Mesenchymal stem cell (in vitro differentiated cells and primary cell): ENCODE results near the gene NAP1L1.

Experiments
- DNase-seq: peaks from one replicate; pipeline ENCODE4 v3.0.0-alpha.2; 2013
- H2AFZ ChIP-seq: one replicate; pipeline ENCODE4 v1.6.1; 2013; ENCODE audit warnings: low read depth, mild to moderate bottlenecking, control low read depth, inconsistent platforms, low read length, moderate library complexity
- H2AK5ac ChIP-seq: 2 replicates; pipeline ENCODE4 v1.6.1; 2013; ENCODE audit warnings: low read length, moderate library complexity, mild to moderate bottlenecking, inconsistent platforms; ENCODE audit not compliant: severe bottlenecking
- H2BK120ac ChIP-seq: one replicate; pipeline ENCODE4 v1.6.1; 2013; ENCODE audit warnings: low read depth, mild to moderate bottlenecking, inconsistent platforms, low read length, moderate library complexity
- H2BK12ac ChIP-seq, 2 experiments: one replicate each; pipeline ENCODE4 v1.6.1; 2013; ENCODE audit warnings: inconsistent platforms in 2 of 2, low read length in 2 of 2, mild to moderate bottlenecking in 2 of 2, moderate library complexity in 2 of 2, control low read depth in 1 of 2
- H2BK15ac ChIP-seq: one replicate; pipeline ENCODE4 v1.6.1; 2013; ENCODE audit warnings: mild to moderate bottlenecking, low read depth, inconsistent platforms; ENCODE audit not compliant: poor library complexity, severe bottlenecking
- H2BK5ac ChIP-seq: 2 replicates; pipeline ENCODE4 v1.6.1; 2013; ENCODE audit warnings: low read depth, mild to moderate bottlenecking, low read length, control low read depth, inconsistent platforms; ENCODE audit not compliant: poor library complexity, severe bottlenecking
- H3K14ac ChIP-seq, 2 experiments: one replicate each; pipeline ENCODE4 v1.6.1; 2013; ENCODE audit warnings: inconsistent platforms in 2 of 2, low read length in 2 of 2, control low read depth in 1 of 2, mild to moderate bottlenecking in 1 of 2, moderate library complexity in 1 of 2
- H3K18ac ChIP-seq, 2 experiments: one replicate each; pipeline ENCODE4 v1.6.1; 2013; ENCODE audit warnings: inconsistent platforms in 2 of 2, low read length in 2 of 2, control low read depth in 1 of 2, low read depth in 1 of 2, mild to moderate bottlenecking in 1 of 2
- H3K23ac ChIP-seq, 2 experiments: one replicate each; pipeline ENCODE4 v1.6.1; 2013; ENCODE audit warnings: inconsistent platforms in 2 of 2, low read length in 2 of 2, mild to moderate bottlenecking in 2 of 2, moderate library complexity in 2 of 2, control low read depth in 1 of 2
- H3K27ac ChIP-seq: 2 replicates; pipeline ENCODE4 v1.5.1; 2013; ENCODE audit warnings: mild to moderate bottlenecking, moderate library complexity, low read length, control low read depth, inconsistent platforms; ENCODE audit not compliant: poor library complexity, severe bottlenecking
- H3K27me3 ChIP-seq, 2 experiments: 2 replicates each; pipeline versions ENCODE4 v1.6.1 to v1.7.0; 2013; ENCODE audit warnings: low read length in 2 of 2, mild to moderate bottlenecking in 2 of 2, moderate library complexity in 2 of 2, control low read depth in 1 of 2, inconsistent platforms in 1 of 2; ENCODE audit not compliant: control insufficient read depth in 1 of 2, insufficient read depth in 1 of 2
- H3K36me3 ChIP-seq, 2 experiments: 2 replicates each; pipeline versions ENCODE4 v1.6.1 to v1.7.0; 2013; ENCODE audit warnings: low read length in 2 of 2, control low read depth in 1 of 2, inconsistent platforms in 1 of 2, low read depth in 1 of 2, mild to moderate bottlenecking in 1 of 2; ENCODE audit not compliant: insufficient read depth in 2 of 2, control insufficient read depth in 1 of 2
- H3K4ac ChIP-seq, 2 experiments: one replicate each; pipeline ENCODE4 v1.6.1; 2013; ENCODE audit warnings: inconsistent platforms in 2 of 2, low read length in 2 of 2, mild to moderate bottlenecking in 2 of 2, moderate library complexity in 2 of 2, control low read depth in 1 of 2, low read depth in 1 of 2
- H3K4me1 ChIP-seq: 2 replicates; pipeline ENCODE4 v1.6.1; 2013; ENCODE audit warnings: low read depth, low read length, control low read depth; ENCODE audit not compliant: control insufficient read depth, insufficient read depth
- H3K4me2 ChIP-seq: 2 replicates; pipeline ENCODE4 v1.6.1; 2013; ENCODE audit warnings: low read length, mild to moderate bottlenecking, inconsistent platforms; ENCODE audit not compliant: poor library complexity, severe bottlenecking
- H3K4me3 ChIP-seq, 2 experiments: 2 replicates each; pipeline versions ENCODE4 v1.5.1 to v1.7.0; 2013; ENCODE audit warnings: low read length in 2 of 2, mild to moderate bottlenecking in 2 of 2, control low read depth in 1 of 2, low read depth in 1 of 2; ENCODE audit not compliant: insufficient read depth in 1 of 2
- H3K79me1 ChIP-seq: replicated peaks from 2 replicates; pipeline ENCODE4 v1.6.1; 2013; ENCODE audit warnings: mild to moderate bottlenecking, control low read depth, low read length, inconsistent platforms; ENCODE audit not compliant: poor library complexity, severe bottlenecking
- H3K9ac ChIP-seq: 2 replicates; pipeline ENCODE4 v1.7.0; 2013; ENCODE audit warnings: mild to moderate bottlenecking, low read length, moderate library complexity
- H3K9me3 ChIP-seq: 2 replicates; pipeline ENCODE4 v1.7.0; 2013; ENCODE audit warnings: mild to moderate bottlenecking, low read length; ENCODE audit not compliant: control insufficient read depth
- H4K8ac ChIP-seq: one replicate; pipeline ENCODE4 v1.6.1; 2013; ENCODE audit warnings: inconsistent platforms, mild to moderate bottlenecking, low read length, moderate library complexity
- H4K91ac ChIP-seq: one replicate; pipeline ENCODE4 v1.6.1; 2013; ENCODE audit warnings: mild to moderate bottlenecking, low read length, inconsistent platforms
- WGBS: methylation state at CpG from one replicate; pipeline ENCODE4 v1.1.7; 2013; ENCODE audit warnings: mixed read lengths; 5-methylcytosine and 5-hydroxymethylcytosine counted together

The NAP1L1 gene

DNA sequence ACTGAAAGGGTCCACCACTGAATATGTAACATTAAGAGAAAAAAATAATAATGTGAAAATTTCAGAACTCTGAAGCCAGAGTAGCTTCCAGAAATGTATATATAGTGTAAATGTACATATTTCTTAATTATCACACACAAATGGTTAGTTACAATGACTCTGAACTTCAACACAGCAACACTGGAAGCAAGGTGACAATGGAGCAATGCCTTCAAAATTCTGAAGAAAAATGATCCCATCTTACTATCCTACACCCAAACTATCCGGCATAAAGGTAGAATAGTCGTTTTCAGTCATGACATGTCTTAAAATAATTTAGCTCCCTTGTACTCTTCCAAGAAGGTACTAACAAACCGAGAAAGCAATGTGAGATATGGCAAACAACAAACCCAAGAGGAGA lies 11.9 kb downstream of the NAP1L1 start:
- Histone ChIP-seq H4K91ac (no peak overlapping the region), H2BK15ac (no peak overlapping the region), H3K4me3 (no peak overlapping the region), H3K9me3 (no peaks in the 10 kb centered on the region), H2AFZ (no peak overlapping the region), H3K4me2 (no peak overlapping the region), H3K27ac (no peak overlapping the region), H2BK5ac (no peak overlapping the region), H3K18ac (no peak overlapping the region), H3K14ac (no peak overlapping the region), H3K4me1 (no peaks in the 10 kb centered on the region), H3K79me1 (no peaks in the 10 kb centered on the region), H3K4ac (no peak overlapping the region), H2BK12ac (no peak overlapping the region), H3K27me3 (no peaks in the 10 kb centered on the region), H3K9ac (no peak overlapping the region), H2AK5ac (no peak overlapping the region), H3K36me3 (peaks cover 4 to 76% of the 10 kb centered on the region in 2 experiments), H4K8ac (no peak overlapping the region), H2BK120ac (no peak overlapping the region), H3K23ac (no peak overlapping the region)
- DNase-seq, result no peak
- 92% methylated on average over 3 of the region's 3 CpGs for WGBS

DNA sequence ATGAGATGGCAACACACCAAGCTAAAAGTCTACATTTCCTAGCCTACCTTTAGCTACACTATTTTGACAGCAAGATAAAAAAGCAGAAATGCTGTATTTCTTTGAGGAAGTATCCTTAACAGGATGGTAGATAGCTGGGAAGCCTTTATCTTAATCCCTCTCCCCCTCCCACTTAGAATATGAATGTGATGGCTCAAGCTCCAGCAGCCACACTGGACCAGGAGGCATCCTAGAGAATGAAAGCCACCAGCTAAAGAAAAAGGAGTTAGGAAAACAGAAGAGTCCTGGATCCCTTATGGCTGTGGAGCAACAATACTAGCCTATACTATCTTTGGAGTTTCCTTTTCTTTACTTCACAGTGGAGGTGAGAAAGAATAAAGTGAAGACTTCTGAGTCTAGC lies 15.1 kb downstream of the NAP1L1 start:
- H3K9me3 ChIP-seq, result peaks cover 31% of the 10 kb centered on the region
- H3K4me1 ChIP-seq, result no peaks in the 10 kb centered on the region
- no peak overlapping the region for H2BK15ac ChIP-seq
- no peak overlapping the region for H3K14ac ChIP-seq
- no peak overlapping the region for H3K27ac ChIP-seq
- H3K9ac ChIP-seq, result no peak overlapping the region
- no peaks in the 10 kb centered on the region for H3K79me1 ChIP-seq
- no peak overlapping the region for H3K4me2 ChIP-seq
- no peak overlapping the region for H4K91ac ChIP-seq
- H3K23ac ChIP-seq, result no peak overlapping the region
- no peak overlapping the region for H3K4me3 ChIP-seq
- peaks cover 4 to 96% of the 10 kb centered on the region in 2 experiments for H3K36me3 ChIP-seq
- no peak overlapping the region for H2BK5ac ChIP-seq
- H4K8ac ChIP-seq, result no peak overlapping the region
- DNase-seq, result no peak
- no peak overlapping the region for H2BK12ac ChIP-seq
- H3K27me3 ChIP-seq, result no peaks in the 10 kb centered on the region
- no peak overlapping the region for H3K18ac ChIP-seq
- H2BK120ac ChIP-seq, result no peak overlapping the region
- no peak overlapping the region for H2AFZ ChIP-seq
- no peak overlapping the region for H3K4ac ChIP-seq
- no peak overlapping the region for H2AK5ac ChIP-seq

DNA sequence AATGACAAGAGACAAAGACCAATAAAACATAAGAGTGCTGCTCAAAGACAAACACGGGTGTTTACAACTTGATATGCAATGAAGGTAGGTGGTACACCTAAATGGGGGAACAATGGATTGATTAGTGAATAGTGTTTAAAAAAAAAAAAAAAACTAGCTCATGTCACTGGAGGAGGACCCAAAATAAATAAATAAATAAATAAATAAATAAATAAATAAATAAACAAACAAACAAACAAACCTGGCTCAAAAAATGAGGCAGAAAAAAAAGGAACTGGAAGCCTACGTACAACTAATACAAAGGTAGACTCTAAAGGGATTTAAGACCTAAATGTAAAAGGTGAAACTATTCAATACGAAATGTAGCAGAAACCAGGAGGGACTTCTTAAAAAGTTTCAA lies 18.6 kb downstream of the NAP1L1 start:
- Histone ChIP-seq H2BK15ac (no peak overlapping the region), H3K79me1 (peaks cover 4% of the 10 kb centered on the region), H3K4me1 (no peaks in the 10 kb centered on the region), H4K91ac (no peak overlapping the region), H2AFZ (no peak overlapping the region), H3K23ac (no peak overlapping the region), H3K14ac (no peak overlapping the region), H3K27ac (no peak overlapping the region), H3K4ac (no peak overlapping the region), H2BK12ac (no peak overlapping the region), H3K9me3 (peaks cover 38% of the 10 kb centered on the region), H3K4me3 (no peak overlapping the region), H4K8ac (no peak overlapping the region), H3K18ac (no peak overlapping the region), H3K9ac (no peak overlapping the region), H2BK120ac (no peak overlapping the region), H3K27me3 (no peaks in the 10 kb centered on the region), H3K4me2 (no peak overlapping the region), H2BK5ac (no peak overlapping the region), H2AK5ac (no peak overlapping the region), H3K36me3 (peaks cover 17 to 100% of the 10 kb centered on the region in 2 experiments)
- 100% methylated on average over 1 of the region's 3 CpGs for WGBS
- no peak for DNase-seq

DNA sequence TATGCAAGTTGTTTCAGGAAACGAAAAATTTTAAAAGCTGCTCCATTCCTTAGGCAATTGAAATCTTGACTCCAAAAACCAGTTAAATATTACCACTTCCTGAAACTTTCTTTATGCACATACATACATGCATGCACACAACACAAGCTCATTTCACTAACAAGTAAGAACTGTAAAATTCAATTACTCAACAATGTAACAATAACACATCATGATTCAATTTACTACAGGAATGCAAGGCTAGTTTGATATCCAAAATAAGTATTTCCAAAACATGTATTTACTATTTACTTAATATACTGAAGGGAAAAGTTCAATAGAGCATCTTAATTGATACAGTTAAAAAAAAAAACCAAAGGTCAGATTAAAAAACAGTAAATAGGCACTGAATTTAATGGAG lies 19.6 kb downstream of the NAP1L1 start:
- Histone ChIP-seq H2AFZ (no peak overlapping the region), H3K27me3 (no peaks in the 10 kb centered on the region), H3K4me2 (no peak overlapping the region), H3K79me1 (peaks cover 4% of the 10 kb centered on the region), H3K4me3 (peak overlapping the region in 1 of 2 experiments; percentile 11), H3K9ac (no peak overlapping the region), H3K36me3 (peaks cover 16 to 99% of the 10 kb centered on the region in 2 experiments), H2BK120ac (no peak overlapping the region), H3K4me1 (no peaks in the 10 kb centered on the region), H2BK15ac (no peak overlapping the region), H3K4ac (no peak overlapping the region), H4K8ac (no peak overlapping the region), H4K91ac (no peak overlapping the region), H3K9me3 (peaks cover 38% of the 10 kb centered on the region), H3K18ac (no peak overlapping the region), H3K27ac (no peak overlapping the region), H2BK12ac (no peak overlapping the region), H2BK5ac (no peak overlapping the region), H3K23ac (no peak overlapping the region), H3K14ac (no peak overlapping the region), H2AK5ac (no peak overlapping the region)
- no peak for DNase-seq
- 98% methylated on average over 1 of the region's 1 CpG for WGBS
